Hepatocyte (in vitro differentiated cells): ENCODE data around the gene SDK1.

Experiments
- EZH2 ChIP-seq: fragments of 200-600 bp; sonication (generic); IDR thresholded peaks from 2 replicates; pipeline ENCODE4 v1.6.1; 2016; ENCODE audit warnings: antibody characterized with exemption, mild to moderate bottlenecking, borderline replicate concordance
- EZH2phosphoT487 ChIP-seq: fragments of 200-600 bp; sonication (generic); IDR thresholded peaks from one replicate; pipeline ENCODE4 v1.6.1; 2018; ENCODE audit warnings: antibody characterized with exemption, mild to moderate bottlenecking, low read depth, moderate library complexity; ENCODE audit not compliant: unreplicated experiment, severe bottlenecking
- TF ChIP-seq, protein P1 (sequence below): fragments of 200-600 bp; sonication (generic); IDR thresholded peaks from 2 replicates; pipeline ENCODE4 v1.5.1; 2016; ENCODE audit warnings: antibody characterized with exemption, mild to moderate bottlenecking; ENCODE audit not compliant: poor library complexity

DNA sequence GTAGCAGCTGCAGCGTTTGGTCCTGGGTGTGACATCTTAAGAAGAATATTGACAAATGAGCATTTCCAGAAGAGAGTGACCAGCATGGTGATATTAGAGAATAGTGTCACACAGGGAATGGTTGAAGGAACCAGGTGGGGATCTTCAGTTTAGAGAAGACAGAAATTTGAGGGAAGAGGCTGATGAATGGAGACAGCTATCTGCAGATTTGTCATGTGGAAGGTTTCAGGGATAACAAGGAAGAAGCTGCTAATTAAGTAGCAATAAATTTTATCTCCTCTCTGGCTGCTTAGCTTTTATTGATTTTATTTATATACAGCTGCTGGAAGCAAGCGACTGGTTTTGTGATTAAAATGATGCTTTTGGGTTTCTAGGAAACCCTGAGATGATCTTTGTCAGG is 26.0 kb downstream of the SDK1 start:
- TF ChIP-seq, protein P1, sequence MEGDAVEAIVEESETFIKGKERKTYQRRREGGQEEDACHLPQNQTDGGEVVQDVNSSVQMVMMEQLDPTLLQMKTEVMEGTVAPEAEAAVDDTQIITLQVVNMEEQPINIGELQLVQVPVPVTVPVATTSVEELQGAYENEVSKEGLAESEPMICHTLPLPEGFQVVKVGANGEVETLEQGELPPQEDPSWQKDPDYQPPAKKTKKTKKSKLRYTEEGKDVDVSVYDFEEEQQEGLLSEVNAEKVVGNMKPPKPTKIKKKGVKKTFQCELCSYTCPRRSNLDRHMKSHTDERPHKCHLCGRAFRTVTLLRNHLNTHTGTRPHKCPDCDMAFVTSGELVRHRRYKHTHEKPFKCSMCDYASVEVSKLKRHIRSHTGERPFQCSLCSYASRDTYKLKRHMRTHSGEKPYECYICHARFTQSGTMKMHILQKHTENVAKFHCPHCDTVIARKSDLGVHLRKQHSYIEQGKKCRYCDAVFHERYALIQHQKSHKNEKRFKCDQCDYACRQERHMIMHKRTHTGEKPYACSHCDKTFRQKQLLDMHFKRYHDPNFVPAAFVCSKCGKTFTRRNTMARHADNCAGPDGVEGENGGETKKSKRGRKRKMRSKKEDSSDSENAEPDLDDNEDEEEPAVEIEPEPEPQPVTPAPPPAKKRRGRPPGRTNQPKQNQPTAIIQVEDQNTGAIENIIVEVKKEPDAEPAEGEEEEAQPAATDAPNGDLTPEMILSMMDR = no peak
- TF ChIP-seq EZH2 = no peak
- no peak for TF ChIP-seq EZH2phosphoT487
